ENCODE data around the gene C3orf22.

C3orf22 gene

DNA sequence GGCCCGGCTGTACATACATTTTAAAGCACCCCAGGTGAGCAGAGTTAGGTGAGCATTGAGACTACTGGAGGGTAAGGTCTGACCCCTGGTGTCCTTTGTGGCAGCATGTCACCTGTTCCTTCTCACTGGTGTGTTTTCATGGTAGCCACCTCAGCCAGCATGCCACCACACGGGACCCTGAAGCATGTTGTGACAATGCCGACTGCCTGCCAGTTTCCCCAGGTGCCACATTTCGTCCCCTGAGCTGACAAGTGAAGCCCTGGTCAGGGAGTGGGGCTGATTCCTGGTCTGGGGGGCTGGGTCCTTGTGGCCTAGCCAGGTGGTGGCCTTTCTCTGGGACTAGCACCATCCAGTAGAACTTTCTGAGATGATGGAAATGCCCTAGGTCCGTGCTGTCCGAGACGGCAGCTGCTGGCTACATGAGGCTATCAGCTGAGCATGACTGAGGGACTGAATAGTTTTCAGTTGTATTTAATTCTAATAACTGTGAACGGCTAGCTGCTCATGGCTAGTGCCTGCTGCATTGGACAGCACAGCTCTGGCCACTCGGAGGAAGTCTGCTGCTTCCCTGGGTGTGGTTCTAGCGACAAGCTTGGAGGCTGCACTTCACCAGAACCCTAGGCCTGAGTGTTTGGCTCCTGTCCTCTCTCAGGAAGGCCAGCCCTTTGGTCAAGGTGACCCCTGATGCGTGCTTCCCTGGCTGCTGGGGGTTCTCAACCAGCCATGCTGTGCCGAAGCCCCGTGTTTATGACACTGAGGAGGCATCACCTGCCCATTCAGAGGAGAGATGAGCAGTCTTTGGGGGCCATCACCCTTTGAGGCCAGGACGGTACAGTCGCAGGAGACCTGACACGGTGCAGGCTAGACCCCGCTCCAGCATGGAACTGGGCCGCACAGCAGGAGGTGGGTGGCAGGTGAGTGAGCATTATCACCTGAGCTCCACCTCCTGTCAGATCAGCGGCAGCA lies 3.9 kb downstream of the C3orf22 start (continued):
- TF ChIP-seq, protein P1, sequence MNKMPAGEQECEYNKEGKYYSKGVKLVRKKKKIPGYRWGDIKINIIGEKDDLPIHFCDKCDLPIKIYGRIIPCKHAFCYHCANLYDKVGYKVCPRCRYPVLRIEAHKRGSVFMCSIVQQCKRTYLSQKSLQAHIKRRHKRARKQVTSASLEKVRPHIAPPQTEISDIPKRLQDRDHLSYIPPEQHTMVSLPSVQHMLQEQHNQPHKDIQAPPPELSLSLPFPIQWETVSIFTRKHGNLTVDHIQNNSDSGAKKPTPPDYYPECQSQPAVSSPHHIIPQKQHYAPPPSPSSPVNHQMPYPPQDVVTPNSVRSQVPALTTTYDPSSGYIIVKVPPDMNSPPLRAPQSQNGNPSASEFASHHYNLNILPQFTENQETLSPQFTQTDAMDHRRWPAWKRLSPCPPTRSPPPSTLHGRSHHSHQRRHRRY (tag by site-specific recombination; IDR thresholded peaks at IDR 0.05), result no peak
- TF ChIP-seq ZSCAN30 (tag by site-specific recombination; IDR thresholded peaks at IDR 0.05) (no peak), HOXA7 (CRISPR knock-in tag; IDR thresholded peaks at IDR 0.05; ENCODE audit: borderline replicate concordance) (no peak), ZNF214 (tag by site-specific recombination; IDR thresholded peaks at IDR 0.05; ENCODE audit: borderline replicate concordance) (no peak), YY1 (tag by site-specific recombination; IDR thresholded peaks at IDR 0.05) (no peak), ZNF211 (tag by site-specific recombination; IDR thresholded peaks at IDR 0.05; ENCODE audit: low read depth) (no peak), EGR2 (tag by site-specific recombination; IDR thresholded peaks at IDR 0.05; ENCODE audit: low read depth) (no peak), ZNF626 (tag by site-specific recombination; IDR thresholded peaks at IDR 0.05) (no peak), ZNF239 (tag by site-specific recombination; IDR thresholded peaks at IDR 0.05) (no peak), KLF16 (tag by site-specific recombination; IDR thresholded peaks at IDR 0.05) (no peak), KLF7 (tag by site-specific recombination; IDR thresholded peaks at IDR 0.05; ENCODE audit: borderline replicate concordance) (no peak), ZNF747 (tag by site-specific recombination; IDR thresholded peaks at IDR 0.05) (no peak), ZNF10 (tag by site-specific recombination; IDR thresholded peaks at IDR 0.05) (no peak)
- TF ChIP-seq, protein P2, sequence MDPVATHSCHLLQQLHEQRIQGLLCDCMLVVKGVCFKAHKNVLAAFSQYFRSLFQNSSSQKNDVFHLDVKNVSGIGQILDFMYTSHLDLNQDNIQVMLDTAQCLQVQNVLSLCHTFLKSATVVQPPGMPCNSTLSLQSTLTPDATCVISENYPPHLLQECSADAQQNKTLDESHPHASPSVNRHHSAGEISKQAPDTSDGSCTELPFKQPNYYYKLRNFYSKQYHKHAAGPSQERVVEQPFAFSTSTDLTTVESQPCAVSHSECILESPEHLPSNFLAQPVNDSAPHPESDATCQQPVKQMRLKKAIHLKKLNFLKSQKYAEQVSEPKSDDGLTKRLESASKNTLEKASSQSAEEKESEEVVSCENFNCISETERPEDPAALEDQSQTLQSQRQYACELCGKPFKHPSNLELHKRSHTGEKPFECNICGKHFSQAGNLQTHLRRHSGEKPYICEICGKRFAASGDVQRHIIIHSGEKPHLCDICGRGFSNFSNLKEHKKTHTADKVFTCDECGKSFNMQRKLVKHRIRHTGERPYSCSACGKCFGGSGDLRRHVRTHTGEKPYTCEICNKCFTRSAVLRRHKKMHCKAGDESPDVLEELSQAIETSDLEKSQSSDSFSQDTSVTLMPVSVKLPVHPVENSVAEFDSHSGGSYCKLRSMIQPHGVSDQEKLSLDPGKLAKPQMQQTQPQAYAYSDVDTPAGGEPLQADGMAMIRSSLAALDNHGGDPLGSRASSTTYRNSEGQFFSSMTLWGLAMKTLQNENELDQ (tag by site-specific recombination; IDR thresholded peaks at IDR 0.05; ENCODE audit: low read depth), result no peak

DNA sequence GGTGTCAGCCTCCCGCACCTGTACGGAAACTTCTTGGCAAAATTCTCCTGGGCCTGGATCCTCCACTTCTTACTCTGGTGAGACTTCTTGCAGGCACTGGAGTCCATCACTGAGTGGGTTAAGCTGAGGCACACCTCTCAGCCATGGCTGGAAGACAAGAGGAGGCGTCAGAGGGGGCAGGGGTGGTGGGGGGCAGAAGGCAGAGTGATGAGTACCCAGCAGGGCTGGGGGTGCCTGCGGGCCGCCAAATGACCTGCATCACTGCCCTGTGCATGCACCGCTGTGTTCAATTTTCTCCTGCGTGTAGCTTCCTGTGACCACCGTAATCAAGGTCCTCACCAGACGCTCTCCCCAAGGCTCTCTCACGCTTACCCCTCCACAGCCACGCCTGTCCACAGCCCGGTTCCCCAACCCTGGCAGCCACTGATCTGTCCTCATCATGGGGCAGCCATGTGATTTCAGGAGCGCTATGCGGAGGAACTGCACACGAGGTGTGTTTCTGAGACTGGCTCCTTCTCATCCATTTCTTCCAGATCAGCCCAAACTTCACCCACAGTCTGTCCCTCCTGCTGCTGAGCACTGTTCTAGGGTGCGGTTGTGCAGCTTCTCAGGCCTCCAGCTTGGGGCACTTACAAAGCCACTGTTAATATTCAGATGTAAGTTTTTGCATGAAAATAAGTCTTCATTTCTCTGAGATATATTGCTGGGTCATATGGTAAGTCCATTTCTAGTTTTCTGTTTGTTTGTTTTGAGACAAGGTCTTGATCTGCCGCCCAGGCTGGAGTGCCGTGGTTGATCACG lies 5.2 kb downstream of the C3orf22 start:
- ChIA-PET CTCF (no interaction called here), POLR2A (no interaction called here)
- no peaks in the 10 kb centered on the region for H3K4me1 ChIP-seq (ENCODE audit: control insufficient read depth, insufficient read depth, low read length)

More for the DNA sequence above, 5.2 kb downstream of the C3orf22 start:
- no peak overlapping the region for H3K4me3 ChIP-seq (ENCODE audit: low read depth, low read length)
- H3K36me3 ChIP-seq (ENCODE audit: control insufficient read depth in 2 of 2, insufficient read depth in 1 of 2, low read length in 2 of 2), result no peaks in the 10 kb centered on the region
- H3K27ac ChIP-seq (ENCODE audit: extremely low read depth, low read depth, low read length), result no peak overlapping the region
- no peaks in the 10 kb centered on the region for H3K9me3 ChIP-seq (ENCODE audit: control insufficient read depth, insufficient read depth, low read depth, low read length)
- TF ChIP-seq ZNF48 (tag by site-specific recombination; IDR thresholded peaks at IDR 0.05) (no peak), ZNF664 (tag by site-specific recombination; IDR thresholded peaks at IDR 0.05) (no peak), FEZF1 (tag by site-specific recombination; IDR thresholded peaks at IDR 0.05) (no peak), KLF9 (tag by site-specific recombination; IDR thresholded peaks at IDR 0.05; ENCODE audit: low read depth) (no peak), ZNF133 (tag by site-specific recombination; IDR thresholded peaks at IDR 0.05) (no peak), MEIS1 (CRISPR knock-in tag; IDR thresholded peaks at IDR 0.05; ENCODE audit: borderline replicate concordance) (no peak), ZNF202 (tag by site-specific recombination; IDR thresholded peaks at IDR 0.05; ENCODE audit: borderline replicate concordance) (no peak)
- TF ChIP-seq, protein P3, sequence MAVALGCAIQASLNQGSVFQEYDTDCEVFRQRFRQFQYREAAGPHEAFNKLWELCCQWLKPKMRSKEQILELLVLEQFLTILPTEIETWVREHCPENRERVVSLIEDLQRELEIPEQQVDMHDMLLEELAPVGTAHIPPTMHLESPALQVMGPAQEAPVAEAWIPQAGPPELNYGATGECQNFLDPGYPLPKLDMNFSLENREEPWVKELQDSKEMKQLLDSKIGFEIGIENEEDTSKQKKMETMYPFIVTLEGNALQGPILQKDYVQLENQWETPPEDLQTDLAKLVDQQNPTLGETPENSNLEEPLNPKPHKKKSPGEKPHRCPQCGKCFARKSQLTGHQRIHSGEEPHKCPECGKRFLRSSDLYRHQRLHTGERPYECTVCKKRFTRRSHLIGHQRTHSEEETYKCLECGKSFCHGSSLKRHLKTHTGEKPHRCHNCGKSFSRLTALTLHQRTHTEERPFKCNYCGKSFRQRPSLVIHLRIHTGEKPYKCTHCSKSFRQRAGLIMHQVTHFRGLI (tag by site-specific recombination; IDR thresholded peaks at IDR 0.05), result no peak
- TF ChIP-seq, protein P4, sequence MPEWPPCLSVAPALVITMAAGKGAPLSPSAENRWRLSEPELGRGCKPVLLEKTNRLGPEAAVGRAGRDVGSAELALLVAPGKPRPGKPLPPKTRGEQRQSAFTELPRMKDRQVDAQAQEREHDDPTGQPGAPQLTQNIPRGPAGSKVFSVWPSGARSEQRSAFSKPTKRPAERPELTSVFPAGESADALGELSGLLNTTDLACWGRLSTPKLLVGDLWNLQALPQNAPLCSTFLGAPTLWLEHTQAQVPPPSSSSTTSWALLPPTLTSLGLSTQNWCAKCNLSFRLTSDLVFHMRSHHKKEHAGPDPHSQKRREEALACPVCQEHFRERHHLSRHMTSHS (tag by site-specific recombination; IDR thresholded peaks at IDR 0.05), result no peak
- TF ChIP-seq, protein P5, sequence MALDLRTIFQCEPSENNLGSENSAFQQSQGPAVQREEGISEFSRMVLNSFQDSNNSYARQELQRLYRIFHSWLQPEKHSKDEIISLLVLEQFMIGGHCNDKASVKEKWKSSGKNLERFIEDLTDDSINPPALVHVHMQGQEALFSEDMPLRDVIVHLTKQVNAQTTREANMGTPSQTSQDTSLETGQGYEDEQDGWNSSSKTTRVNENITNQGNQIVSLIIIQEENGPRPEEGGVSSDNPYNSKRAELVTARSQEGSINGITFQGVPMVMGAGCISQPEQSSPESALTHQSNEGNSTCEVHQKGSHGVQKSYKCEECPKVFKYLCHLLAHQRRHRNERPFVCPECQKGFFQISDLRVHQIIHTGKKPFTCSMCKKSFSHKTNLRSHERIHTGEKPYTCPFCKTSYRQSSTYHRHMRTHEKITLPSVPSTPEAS (tag by site-specific recombination; IDR thresholded peaks at IDR 0.05), result no peak
